NCI-H2196 treated with DMSO at 0.1 percent for 48 hours (cell line): ENCODE results near the gene CACNA1B.
"Not testable (repeated sequence)": the region's sequence is repeated elsewhere in the genome, so short reads cannot be mapped to it uniquely, and the experiment has no call there.

Source experiments
- DNase-seq: peaks from one replicate; lab custom pipeline; 2025; ENCODE audit not compliant: unreplicated experiment; lab: John Stamatoyannopoulos, UW

Gene CACNA1B

GRCh38 chr9:138069731-138070456, 192.3 kb downstream of the CACNA1B start:
- no peak for DNase-seq

DNA sequence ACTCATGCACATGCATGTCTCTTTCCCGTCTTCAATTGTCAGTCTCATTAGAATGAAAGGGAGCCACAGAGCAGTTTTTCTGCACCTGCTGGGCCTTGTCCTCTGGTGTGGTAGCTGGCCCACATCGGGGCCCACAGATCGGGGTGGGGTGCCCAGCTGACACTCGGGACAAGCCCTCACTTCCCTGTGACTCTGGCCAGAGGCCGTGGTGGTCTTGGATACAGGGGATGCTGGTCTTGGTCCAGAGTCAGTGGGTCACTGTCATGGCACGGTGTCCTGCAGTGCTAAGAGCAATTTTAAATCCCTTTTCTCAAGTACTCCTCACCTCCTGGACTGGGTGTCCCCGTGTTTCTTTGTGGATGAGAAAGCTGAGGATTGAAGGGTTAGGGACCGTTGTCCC, 193.2 kb downstream of the CACNA1B start:
- DNase-seq: no peak

DNA sequence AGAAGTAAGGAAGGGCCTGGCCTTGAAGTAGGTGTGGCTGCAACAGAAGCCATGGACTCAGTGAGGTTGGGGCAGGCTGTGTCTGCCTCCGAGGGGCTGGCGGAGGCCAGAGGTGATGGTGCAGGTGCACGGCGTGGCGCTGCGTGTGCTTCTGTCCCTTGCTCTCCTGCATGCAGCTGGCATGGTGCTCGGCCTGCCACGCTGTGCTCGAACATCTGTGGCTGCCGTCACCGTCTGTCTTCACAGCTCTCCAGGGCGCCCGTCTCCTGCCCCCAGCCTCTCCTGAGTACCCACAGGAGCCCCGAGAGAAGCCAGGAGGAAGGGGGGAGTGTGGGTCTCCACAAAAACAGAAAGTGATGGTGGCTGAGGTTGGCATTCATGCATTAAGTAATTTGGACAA, 193.7 kb downstream of the CACNA1B start:
- no peak for DNase-seq

DNA sequence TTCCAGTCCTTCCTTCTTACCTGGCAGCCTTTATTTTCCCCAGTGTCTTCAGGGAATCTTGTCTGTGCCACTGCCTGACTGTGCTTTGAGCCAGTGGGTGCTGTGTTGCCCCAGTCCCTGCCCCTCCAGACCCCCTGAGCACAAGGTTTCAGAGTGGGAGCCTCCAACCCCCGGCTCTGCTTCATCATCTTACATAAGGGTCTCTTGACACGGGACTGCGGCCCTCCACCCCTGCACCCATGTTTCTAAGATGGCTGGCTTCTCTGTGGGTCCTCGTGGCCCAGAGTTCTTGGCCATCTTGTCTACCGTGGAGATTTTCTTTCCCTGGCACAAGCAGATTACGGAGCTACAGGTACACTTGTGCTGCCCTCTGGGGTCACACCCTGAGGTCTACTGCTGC, 194.1 kb downstream of the CACNA1B start:
- no peak for DNase-seq

GRCh38 chr9:138072161-138072842, 194.7 kb downstream of the CACNA1B start:
- no peak for DNase-seq

DNA sequence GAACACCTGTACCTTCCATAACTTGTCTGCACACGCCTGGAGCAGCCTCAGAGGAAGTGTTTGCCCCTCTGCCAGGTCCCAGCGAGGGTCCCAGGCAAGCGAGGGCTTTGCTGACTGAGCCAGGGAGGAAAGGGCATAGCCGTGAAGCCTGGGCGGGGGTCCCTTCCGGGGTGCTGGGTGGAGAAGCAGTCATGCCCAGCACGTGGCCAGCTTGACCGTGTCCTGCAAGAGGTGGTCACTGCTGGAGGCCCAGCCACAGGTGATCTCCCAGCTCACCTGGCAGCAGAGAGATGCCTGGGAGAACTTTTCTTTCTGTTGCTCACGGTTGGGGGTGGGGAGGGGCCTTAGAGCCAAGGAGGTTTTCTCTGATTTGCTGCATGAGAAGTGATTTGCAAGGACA, 195.3 kb downstream of the CACNA1B start:
- DNase-seq: no peak

DNA sequence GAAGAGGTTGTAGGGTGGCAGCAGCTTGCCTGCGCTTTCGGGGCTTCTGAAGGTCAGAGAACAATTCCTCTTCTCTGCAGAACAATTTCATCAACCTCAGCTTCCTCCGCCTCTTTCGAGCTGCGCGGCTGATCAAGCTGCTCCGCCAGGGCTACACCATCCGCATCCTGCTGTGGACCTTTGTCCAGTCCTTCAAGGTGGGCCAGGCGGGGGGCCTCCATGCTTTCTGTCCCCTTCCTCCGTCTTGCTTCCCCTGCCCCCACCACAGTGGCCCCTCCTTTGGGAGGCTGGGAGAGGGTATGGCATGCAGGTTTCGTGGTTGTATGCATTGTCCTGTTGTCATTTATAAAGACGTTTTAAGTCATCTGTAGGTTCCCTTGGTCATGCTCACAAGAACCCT, 195.8 kb downstream of the CACNA1B start:
- no peak for DNase-seq

DNA sequence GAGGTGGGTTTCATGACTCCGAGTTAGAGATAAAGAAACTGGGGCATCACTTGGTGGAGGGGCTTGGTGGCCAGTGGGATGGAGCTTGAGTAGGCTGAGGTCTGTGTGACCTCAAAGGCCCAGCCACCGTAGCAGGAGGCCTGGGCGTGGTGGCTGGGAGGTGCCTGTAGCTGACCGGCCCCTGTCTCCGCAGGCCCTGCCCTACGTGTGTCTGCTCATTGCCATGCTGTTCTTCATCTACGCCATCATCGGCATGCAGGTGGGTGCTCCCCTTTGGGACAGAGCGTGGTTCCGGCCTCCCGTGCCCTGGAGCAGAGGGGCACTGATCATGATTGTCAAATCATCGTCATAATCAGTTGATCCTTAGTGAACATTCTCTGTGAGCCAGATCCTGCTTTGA, 196.2 kb downstream of the CACNA1B start:
- no peak for DNase-seq

DNA sequence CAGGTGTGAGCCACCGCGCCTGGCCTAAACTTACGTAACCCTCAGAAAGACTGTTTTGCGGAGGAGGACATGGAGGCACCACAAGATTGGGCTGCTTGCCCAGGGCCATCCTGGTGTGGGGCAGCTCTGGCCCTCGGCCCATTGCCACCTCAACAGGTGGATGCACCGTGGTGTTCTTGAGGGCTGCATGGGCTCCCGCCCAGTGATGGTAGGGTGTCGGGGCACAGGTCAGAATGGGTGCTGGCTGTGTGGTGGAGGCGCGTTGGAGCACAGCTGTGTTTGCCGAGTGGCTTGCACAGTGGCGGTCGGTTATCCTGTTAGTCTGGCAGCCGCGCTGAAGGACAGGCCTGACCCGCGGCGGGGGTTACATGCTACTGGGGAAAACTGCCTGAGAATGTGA, 196.9 kb downstream of the CACNA1B start:
- DNase-seq: no peak

DNA sequence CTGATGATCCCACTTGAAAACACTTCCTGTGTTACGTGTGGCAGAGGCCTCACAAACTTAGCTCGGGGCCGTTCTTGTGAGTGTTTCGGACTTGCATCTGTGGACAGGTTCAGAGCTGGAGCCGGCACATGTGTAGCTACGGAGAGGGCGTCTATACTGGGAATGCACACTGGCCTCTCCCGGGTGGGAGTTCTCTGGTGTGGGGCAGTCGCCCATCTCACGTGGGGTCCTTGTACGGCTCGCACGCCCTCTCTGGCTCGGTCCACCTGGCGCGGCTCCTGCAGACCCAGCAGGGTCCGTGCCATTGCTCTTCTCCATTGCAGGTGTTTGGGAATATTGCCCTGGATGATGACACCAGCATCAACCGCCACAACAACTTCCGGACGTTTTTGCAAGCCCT, 197.9 kb downstream of the CACNA1B start:
- DNase-seq: no peak

DNA sequence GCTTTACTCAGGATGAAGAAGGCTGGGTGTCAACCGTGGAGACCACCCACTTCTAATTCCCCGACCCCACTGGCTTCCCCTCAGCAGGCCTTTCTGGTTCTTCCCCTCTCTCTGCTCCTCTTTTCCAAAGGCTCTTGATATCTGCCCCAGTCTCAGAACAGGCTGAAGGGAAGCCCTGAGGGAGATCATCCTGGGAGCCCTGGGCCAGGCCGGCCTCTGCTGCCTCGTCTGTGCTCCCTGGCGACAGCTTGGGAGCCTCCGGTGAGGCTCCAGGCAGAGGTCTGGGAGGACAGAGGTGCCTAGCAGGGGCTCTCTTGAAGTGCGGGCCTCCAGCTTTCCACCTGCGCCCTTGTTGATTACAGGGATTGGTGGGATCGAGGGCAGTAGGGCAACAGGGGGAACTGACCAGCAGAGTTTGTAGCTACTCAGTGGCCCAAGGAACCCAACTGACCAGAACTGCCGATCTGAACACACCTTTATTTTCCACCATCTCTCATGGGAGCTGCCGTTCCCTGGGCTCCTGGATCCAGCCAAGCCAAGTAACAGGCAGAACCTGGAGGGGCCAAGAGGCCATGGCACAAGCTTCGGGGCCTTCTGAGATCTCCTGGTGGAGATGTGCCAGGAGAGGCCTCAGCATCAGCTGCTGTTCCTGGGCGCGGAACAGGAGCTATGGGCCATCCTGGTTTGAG, 198.5 kb downstream of the CACNA1B start:
- DNase-seq: no peak

DNA sequence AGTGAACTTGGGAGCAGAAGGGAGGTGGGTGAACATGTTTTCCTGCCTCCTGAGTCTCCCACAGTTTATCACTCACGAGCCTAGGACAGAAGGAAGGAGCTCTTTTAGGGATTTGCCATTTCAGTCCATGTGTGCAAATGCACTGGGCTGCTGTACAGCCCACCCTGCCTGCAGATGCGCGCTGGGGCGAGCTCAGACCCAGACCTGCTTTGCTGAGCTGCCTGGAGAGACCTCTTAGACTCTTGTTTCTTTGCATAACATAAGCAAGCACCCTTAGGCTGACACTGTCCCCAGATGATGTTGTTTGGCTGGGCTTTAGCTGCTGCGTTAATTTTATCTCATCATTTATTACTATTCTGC, 199.0 kb downstream of the CACNA1B start:
- no peak for DNase-seq

DNA sequence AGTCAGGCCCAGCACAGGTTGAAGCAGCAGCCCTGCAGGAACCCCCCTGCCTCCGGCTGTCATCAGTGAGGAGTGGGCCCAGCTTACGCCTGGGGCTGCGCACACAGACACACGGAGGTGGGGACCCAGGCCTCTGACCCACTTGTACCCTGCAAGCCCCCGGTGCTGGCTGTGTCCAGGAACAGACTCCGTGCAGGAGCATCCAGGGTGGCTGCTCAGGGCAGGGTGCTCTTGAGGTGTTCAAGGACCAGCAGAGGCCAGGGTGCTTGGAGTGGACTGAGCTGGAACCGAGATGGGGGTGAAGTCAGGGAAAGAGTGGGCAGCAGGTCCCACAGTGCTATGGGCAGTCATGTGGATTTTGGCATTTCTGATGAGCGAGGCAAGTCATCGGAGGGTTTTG, 199.5 kb downstream of the CACNA1B start:
- DNase-seq: no peak

- no peak for DNase-seq
Measured at GRCh38 chr9:138077898-138078540, 200.4 kb downstream of the CACNA1B start.

- no peak for DNase-seq
Measured at GRCh38 chr9:138078846-138079245, 201.3 kb downstream of the CACNA1B start.

- no peak for DNase-seq
Measured at GRCh38 chr9:138080979-138081378, 203.4 kb downstream of the CACNA1B start.

DNA sequence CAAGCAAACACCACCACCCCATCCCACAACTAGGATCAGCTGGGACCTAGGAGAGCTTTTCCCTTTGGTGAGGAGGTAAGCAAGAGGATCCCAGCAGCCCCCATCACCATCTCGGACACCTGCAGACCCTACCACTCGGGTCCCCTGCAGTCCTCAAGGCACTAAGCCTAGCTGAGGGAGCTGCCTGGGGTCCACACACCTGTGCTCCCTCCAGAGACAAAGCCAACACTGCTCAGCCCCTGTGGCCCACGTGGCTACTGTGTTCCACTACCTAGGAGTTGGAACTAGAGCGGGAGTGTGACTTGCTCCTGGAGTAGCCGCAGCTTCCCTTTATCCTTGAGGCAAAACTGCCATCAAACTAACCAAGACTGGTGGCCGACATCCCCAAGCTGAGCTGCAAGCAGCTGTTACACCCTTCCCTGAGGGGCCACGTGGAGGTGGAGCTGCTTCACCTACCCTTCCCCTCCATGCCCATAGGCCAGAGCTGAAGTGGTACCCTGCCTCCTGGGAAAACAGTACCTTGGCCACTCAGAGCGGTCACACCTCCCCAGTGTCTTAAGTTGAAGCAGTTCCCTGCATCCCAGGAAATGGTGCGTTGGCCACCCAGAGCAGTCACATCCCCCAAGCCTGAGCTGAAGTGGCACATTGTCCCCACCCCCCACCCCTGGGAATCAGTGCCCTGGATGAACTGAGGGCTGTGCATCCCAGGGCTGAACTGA, 205.5 kb downstream of the CACNA1B start:
- DNase-seq: no peak

- DNase-seq: no peak
Measured at GRCh38 chr9:138083873-138084272, 206.3 kb downstream of the CACNA1B start.

- DNase-seq: no peak
Measured at GRCh38 chr9:138085568-138085967, 208.0 kb downstream of the CACNA1B start.

DNA sequence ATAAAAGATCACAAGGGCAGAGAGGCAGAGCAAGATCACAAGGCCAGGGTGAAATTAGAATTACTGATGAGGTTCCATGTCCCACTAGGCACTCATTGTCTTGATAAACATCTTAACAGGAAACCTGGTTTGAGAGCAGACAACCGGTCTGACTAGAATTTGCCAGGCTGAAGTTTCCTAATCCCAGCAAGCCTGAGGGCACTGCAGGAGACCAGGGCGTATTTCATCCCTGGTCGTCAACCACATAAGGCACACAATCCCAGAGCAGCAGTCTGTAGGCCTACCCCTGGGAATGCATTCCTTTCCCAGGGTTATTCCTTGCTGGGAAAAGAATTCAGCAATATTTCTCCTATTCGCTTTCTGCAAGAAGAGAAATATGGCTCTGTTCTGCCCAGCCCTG, 214.5 kb downstream of the CACNA1B start:
- DNase-seq: not testable (repeated sequence)

- no peak for DNase-seq
Measured at GRCh38 chr9:138094028-138094427, 216.4 kb downstream of the CACNA1B start.
